Caco-2 (cell line): ENCODE results near the gene ADH1B. TPM values are rescaled to one million over a fixed set of nuclear protein-coding genes. Genes with fewer than 3 reads are reported as not detected.
"Not testable (repeated sequence)": the region's sequence is repeated elsewhere in the genome, so short reads cannot be mapped to it uniquely, and the experiment has no call there.

Experiments
- Bru-seq: library from RNA; stranded (reverse); fragments of 400-500 nt; gene quantifications from one replicate; lab custom pipeline; 2021; lab: Mats Ljungman, UMichigan
- BruChase-seq, 2 experiments: library from RNA; stranded (reverse); fragments of 400-500 nt; gene quantifications; one replicate each; lab custom pipeline; 2021; lab: Mats Ljungman, UMichigan
- BruUV-seq: library from RNA; stranded (reverse); fragments of 400-500 nt; replicated peaks from 2 replicates; lab custom pipeline; 2021; lab: Mats Ljungman, UMichigan
- CTCF ChIA-PET: fragments of 300-600 bp; sonication (Branson Sonifier 250); formaldehyde crosslinking; loops from one replicate; lab custom pipeline; 2022; ENCODE audit warnings: antibody characterized with exemption; lab: Charles Lee
- POLR2A ChIA-PET: fragments of 300-600 bp; sonication (Branson Sonifier 250); formaldehyde crosslinking; loops from one replicate; lab custom pipeline; 2022; ENCODE audit warnings: antibody characterized with exemption; lab: Charles Lee
- DNase-seq, 2 experiments: peaks; one replicate each; pipeline versions ENCODE4 v3.0.0 to v3.0.0-alpha.2; 2020 to 2022
- H3K27me3 ChIP-seq: replicated peaks from 2 replicates; pipeline ENCODE4 v1.6.0; 2011; ENCODE audit warnings: low read length; ENCODE audit not compliant: control insufficient read depth, insufficient read depth
- H3K36me3 ChIP-seq: 2 replicates; pipeline ENCODE4 v1.5.1; 2011; ENCODE audit warnings: low read length; ENCODE audit not compliant: control insufficient read depth, insufficient read depth
- H3K4me1 ChIP-seq: fragments of 250-450 bp; sonication (Bioruptor Pico); 2 replicates; pipeline ENCODE4 v1.5.1; 2020; ENCODE audit warnings: mild to moderate bottlenecking
- H3K4me3 ChIP-seq: 2 replicates; pipeline ENCODE4 v1.5.1; 2011; ENCODE audit warnings: low read depth, mild to moderate bottlenecking, control low read depth, low read length
- H3K9me3 ChIP-seq: fragments of 250-450 bp; sonication (Bioruptor Pico); 2 replicates; pipeline ENCODE4 v1.5.1; 2020; ENCODE audit warnings: mild to moderate bottlenecking, moderate library complexity
- H3K27ac Mint-ChIP-seq: one replicate; pipeline ENCODE4 v1.8.0; 2022; ENCODE audit warnings: mixed read lengths; ENCODE audit not compliant: unreplicated experiment
- H3K27me3 Mint-ChIP-seq: one replicate; pipeline ENCODE4 v1.8.0; 2022; ENCODE audit warnings: mixed read lengths; ENCODE audit not compliant: insufficient read depth, unreplicated experiment
- H3K36me3 Mint-ChIP-seq: one replicate; pipeline ENCODE4 v1.8.0; 2022; ENCODE audit warnings: mild to moderate bottlenecking, mixed read lengths; ENCODE audit not compliant: insufficient read depth, unreplicated experiment
- H3K4me1 Mint-ChIP-seq: one replicate; pipeline ENCODE4 v1.8.0; 2022; ENCODE audit warnings: low read depth, mixed read lengths; ENCODE audit not compliant: unreplicated experiment
- H3K4me3 Mint-ChIP-seq: one replicate; pipeline ENCODE4 v1.8.0; 2022; ENCODE audit warnings: mild to moderate bottlenecking, moderate library complexity, mixed read lengths; ENCODE audit not compliant: unreplicated experiment
- H3K9me3 Mint-ChIP-seq: one replicate; pipeline ENCODE4 v1.8.0; 2022; ENCODE audit warnings: mixed read lengths; ENCODE audit not compliant: unreplicated experiment
- CTCF ChIP-seq, 2 experiments: fragments of 200-600 bp in 1 of 2; IDR thresholded peaks; 1 replicate in 1 of 2; 2 replicates in 1 of 2; pipeline versions ENCODE4 v1.5.1 to v1.8.0; 2011 to 2022; ENCODE audit warnings: antibody characterized with exemption in 1 of 2, control low read depth in 1 of 2, inconsistent platforms in 1 of 2, low read depth in 1 of 2, low read length in 1 of 2, mild to moderate bottlenecking in 1 of 2, moderate library complexity in 1 of 2; ENCODE audit not compliant: insufficient read depth in 1 of 2, severe bottlenecking in 1 of 2, unreplicated experiment in 1 of 2
- intact Hi-C: fragments of 100-400 bp; cut with micrococcal nuclease; formaldehyde crosslinking; loops from one replicate; pipeline ENCODE4 v1.10.0; 2022; ENCODE audit not compliant: unreplicated experiment
- long read RNA-seq: library from polyadenylated mRNA; stranded (forward); transcript quantifications from one replicate; pipeline ENCODE4 v2.0.0, GENCODE V29; 2022
- total RNA-seq: library from RNA; stranded (reverse); gene quantifications from 2 replicates; pipeline ENCODE4 v1.2.3, GENCODE V29; 2022

Gene ADH1B
- total RNA-seq (0.30 TPM in 1 of 2 replicates, not detected in the other), Bru-seq, nascent RNA (percentile 3 among the genes with signal in this experiment), BruChase-seq, experiment 1, labeled RNA remaining after a 2-hour chase (not detected), BruChase-seq, experiment 2, labeled RNA remaining after a 6-hour chase (percentile 11 among the genes with signal in this experiment)
- long read RNA-seq = 0 reads

- intact Hi-C loops = no loop called here
- no peaks in the 10 kb centered on the region for H3K4me1 ChIP-seq
- ChIA-PET CTCF (no interaction called here), POLR2A (no interaction called here)
- no peaks in the 10 kb centered on the region for H3K9me3 Mint-ChIP-seq
- no peaks in the 10 kb centered on the region for H3K36me3 ChIP-seq
- TF ChIP-seq CTCF (IDR thresholded peaks at IDR 0.05; ENCODE audit: insufficient read depth in 1 of 2, low read depth in 1 of 2, low read length in 1 of 2, severe bottlenecking in 1 of 2, unreplicated experiment in 1 of 2) = no peak
- no peak for DNase-seq
- H3K27ac Mint-ChIP-seq = no peak within 1 kb of the TSS
- H3K4me3 ChIP-seq = no peak within 1 kb of the TSS
- no peaks in the 10 kb centered on the region for H3K27me3 ChIP-seq
- no peaks in the 10 kb centered on the region for H3K27me3 Mint-ChIP-seq
- no peaks in the 10 kb centered on the region for H3K4me1 Mint-ChIP-seq
- H3K9me3 ChIP-seq = peaks cover 4% of the 10 kb centered on the region; the same call in 1 of the 2 replicates
- H3K4me3 Mint-ChIP-seq = no peak within 1 kb of the TSS
- H3K36me3 Mint-ChIP-seq = no peaks in the 10 kb centered on the region
- no TSS peak for BruUV-seq
Measured at GRCh38 chr4:99321241-99322191, at the start of gene ADH1B. Gene ADH1B, minus strand, starts transcription at chr4:99321401. Its CDS starts 70 bp downstream, at chr4:99321331.

- H3K27me3 ChIP-seq, H3K9me3 Mint-ChIP-seq, H3K36me3 Mint-ChIP-seq, H3K4me3 ChIP-seq, CTCF ChIA-PET, H3K4me1 ChIP-seq, H3K27me3 Mint-ChIP-seq, H3K27ac Mint-ChIP-seq, H3K4me1 Mint-ChIP-seq, H3K4me3 Mint-ChIP-seq, H3K9me3 ChIP-seq, H3K36me3 ChIP-seq, POLR2A ChIA-PET, DNase-seq, BruUV-seq, intact Hi-C loops: not testable (repeated sequence)
Measured at GRCh38 chr4:99367817-99368216, 46.6 kb upstream of the ADH1B start.

- no peak for DNase-seq
- H3K4me3 Mint-ChIP-seq = no peak overlapping the region
- no peaks in the 10 kb centered on the region for H3K27me3 Mint-ChIP-seq
- no peaks in the 10 kb centered on the region for H3K4me1 Mint-ChIP-seq
- no peak overlapping the region for H3K27ac Mint-ChIP-seq
- no peaks in the 10 kb centered on the region for H3K9me3 Mint-ChIP-seq
- no TSS peak for BruUV-seq
- no peaks in the 10 kb centered on the region for H3K9me3 ChIP-seq
- H3K27me3 ChIP-seq = no peaks in the 10 kb centered on the region
- H3K4me1 ChIP-seq = no peaks in the 10 kb centered on the region
- TF ChIP-seq CTCF (IDR thresholded peaks at IDR 0.05; ENCODE audit: insufficient read depth in 1 of 2, low read depth in 1 of 2, low read length in 1 of 2, severe bottlenecking in 1 of 2, unreplicated experiment in 1 of 2) = no peak
- H3K4me3 ChIP-seq = no peak overlapping the region
- POLR2A ChIA-PET = no interaction called here
- H3K36me3 ChIP-seq = no peaks in the 10 kb centered on the region
- H3K36me3 Mint-ChIP-seq = no peaks in the 10 kb centered on the region
- CTCF ChIA-PET = no interaction called here
- intact Hi-C loops = no loop called here
Measured at GRCh38 chr4:99366491-99366890, 45.3 kb upstream of the ADH1B start.
